GM23338 (cell line): ENCODE measurements around the gene CCDC60. TPM values are rescaled to one million over a fixed set of nuclear protein-coding genes. Genes with fewer than 3 reads are reported as not detected.

Experiments used
- ATAC-seq: fragments of 200-7000 bp; cut with Tn5 transposase; 3 replicates; pipeline ENCODE4 v1.9.1; 2020
- DNase-seq: peaks from one replicate; pipeline ENCODE4 v3.0.0-alpha.2; 2015; ENCODE audit warnings: low spot score
- H2AFZ ChIP-seq: fragments of 200-600 bp; sonication (generic); 2 replicates; pipeline ENCODE4 v1.8.0; 2016; ENCODE audit warnings: antibody characterized with exemption, mild to moderate bottlenecking, moderate library complexity
- H3F3A ChIP-seq: fragments of 200-600 bp; sonication (generic); replicated peaks from 2 replicates; pipeline ENCODE4 v1.8.0; 2017; ENCODE audit warnings: antibody characterized with exemption, mixed run types, low read depth
- H3K27ac ChIP-seq: fragments of 200-600 bp; sonication (generic); 2 replicates; pipeline ENCODE4 v1.6.1; 2016; ENCODE audit warnings: low read depth
- H3K27me3 ChIP-seq: fragments of 200-600 bp; sonication (generic); 2 replicates; pipeline ENCODE4 v1.8.0; 2016; ENCODE audit warnings: mild to moderate bottlenecking, mixed run types, moderate library complexity; ENCODE audit not compliant: insufficient read depth
- H3K36me3 ChIP-seq: fragments of 200-600 bp; sonication (generic); 2 replicates; pipeline ENCODE4 v1.8.0; 2016; ENCODE audit warnings: mild to moderate bottlenecking; ENCODE audit not compliant: insufficient read depth
- H3K4me1 ChIP-seq: fragments of 200-600 bp; sonication (generic); 2 replicates; pipeline ENCODE4 v1.8.0; 2016; ENCODE audit warnings: mild to moderate bottlenecking, moderate library complexity; ENCODE audit not compliant: insufficient read depth
- H3K4me2 ChIP-seq: fragments of 200-600 bp; sonication (generic); 2 replicates; pipeline ENCODE4 v1.7.1; 2017; ENCODE audit warnings: mixed run types
- H3K4me3 ChIP-seq: fragments of 200-600 bp; sonication (generic); 2 replicates; pipeline ENCODE4 v1.6.1; 2016; ENCODE audit warnings: mixed run types
- H3K79me2 ChIP-seq: fragments of 200-600 bp; sonication (generic); replicated peaks from 2 replicates; pipeline ENCODE4 v1.8.0; 2017; ENCODE audit warnings: mild to moderate bottlenecking; ENCODE audit not compliant: insufficient read depth
- H3K9me2 ChIP-seq: fragments of 200-600 bp; sonication (generic); 2 replicates; pipeline ENCODE4 v1.8.0; 2017; ENCODE audit not compliant: insufficient read depth
- H4K20me1 ChIP-seq: fragments of 200-600 bp; sonication (generic); replicated peaks from 2 replicates; pipeline ENCODE4 v1.8.0; 2017; ENCODE audit warnings: mild to moderate bottlenecking; ENCODE audit not compliant: insufficient read depth
- H3K27ac Mint-ChIP-seq: 2 replicates; pipeline ENCODE4 v1.8.0; 2020; ENCODE audit warnings: inconsistent platforms, mild to moderate bottlenecking, moderate library complexity, mixed read lengths
- H3K27me3 Mint-ChIP-seq: 3 replicates; pipeline ENCODE4 v1.8.0; 2022; ENCODE audit warnings: low read depth, mild to moderate bottlenecking, moderate library complexity, mixed read lengths, inconsistent platforms; ENCODE audit not compliant: insufficient read depth, poor library complexity
- H3K36me3 Mint-ChIP-seq: 3 replicates; pipeline ENCODE4 v1.8.0; 2021; ENCODE audit warnings: low read depth, mild to moderate bottlenecking, inconsistent platforms, moderate library complexity, mixed read lengths
- H3K4me1 Mint-ChIP-seq: 3 replicates; pipeline ENCODE4 v1.8.0; 2020; ENCODE audit warnings: mild to moderate bottlenecking, inconsistent platforms, mixed read lengths
- H3K4me3 Mint-ChIP-seq: 3 replicates; pipeline ENCODE4 v1.8.0; 2021; ENCODE audit warnings: moderate library complexity, mild to moderate bottlenecking, inconsistent platforms, mixed read lengths
- H3K9me3 Mint-ChIP-seq: 3 replicates; pipeline ENCODE4 v1.8.0; 2020; ENCODE audit warnings: moderate library complexity, mild to moderate bottlenecking, inconsistent platforms, mixed read lengths
- CTCF ChIP-seq, 2 experiments: fragments of 200-600 bp in 1 of 2; sonication (generic) in 1 of 2; conservative IDR thresholded peaks; 2 replicates each; pipeline versions ENCODE4 v1.5.1 to v1.6.1; 2016 to 2017; ENCODE audit warnings: antibody characterized with exemption in 2 of 2, low read depth in 2 of 2, mild to moderate bottlenecking in 2 of 2, moderate library complexity in 1 of 2
- ETS1 ChIP-seq: IDR thresholded peaks from 2 replicates; pipeline ENCODE4 v1.6.1; 2016; ENCODE audit warnings: antibody characterized with exemption
- EZH2 ChIP-seq: fragments of 200-600 bp; sonication (generic); IDR thresholded peaks from one replicate; pipeline ENCODE4 v1.8.0; 2017; ENCODE audit warnings: antibody characterized with exemption, mild to moderate bottlenecking, low read depth; ENCODE audit not compliant: unreplicated experiment
- EZH2phosphoT487 ChIP-seq: fragments of 200-600 bp; sonication (generic); IDR thresholded peaks from one replicate; pipeline ENCODE4 v1.8.1; 2018; ENCODE audit warnings: antibody characterized with exemption; ENCODE audit not compliant: unreplicated experiment
- JUNB ChIP-seq: IDR thresholded peaks from one replicate; pipeline ENCODE4 v1.6.1; 2016; ENCODE audit warnings: antibody characterized with exemption; ENCODE audit not compliant: unreplicated experiment
- NANOG ChIP-seq: IDR thresholded peaks from 2 replicates; pipeline ENCODE4 v1.6.1; 2016; ENCODE audit warnings: antibody characterized with exemption, borderline replicate concordance
- POLR2AphosphoS5 ChIP-seq: IDR thresholded peaks from 2 replicates; pipeline ENCODE4 v1.6.1; 2016; ENCODE audit warnings: antibody characterized with exemption, low read depth
- REST ChIP-seq: IDR thresholded peaks from one replicate; pipeline ENCODE4 v1.6.1; 2018; ENCODE audit warnings: antibody characterized with exemption; ENCODE audit not compliant: unreplicated experiment
- STAT1 ChIP-seq: IDR thresholded peaks from one replicate; pipeline ENCODE4 v1.6.1; 2016; ENCODE audit warnings: antibody characterized with exemption; ENCODE audit not compliant: unreplicated experiment
- ZNF114 ChIP-seq: fragments of 250-450 bp; sonication (Bioruptor Pico); IDR thresholded peaks from 2 replicates; pipeline ENCODE4 v1.5.0; 2020; ENCODE audit warnings: mild to moderate bottlenecking, moderate library complexity
- ZNF331 ChIP-seq: fragments of 250-450 bp; sonication (Bioruptor Pico); IDR thresholded peaks from 2 replicates; pipeline ENCODE4 v1.5.0; 2020; ENCODE audit warnings: low read depth, mild to moderate bottlenecking, moderate library complexity
- polyA plus RNA-seq: library from polyadenylated mRNA; unstranded; fragments of >200 nt; fragmentation: Nextera tagmentation; extraction: Ambion mirVana; gene quantifications from 2 replicates; pipeline ENCODE4 v1.2.1, GENCODE V29; 2016
- total RNA-seq: library from RNA; depleted of rRNA; stranded (reverse); fragments of >200 nt; shearing (Covaris generic); gene quantifications from 2 replicates; pipeline ENCODE4 v1.2.3, GENCODE V29; 2014

Gene CCDC60
- total and polyA plus RNA-seq, 2 experiments from 2014 or later: 0.53 TPM; not detected in 1

- Histone ChIP-seq H3K4me1 (peaks cover 4% of the 10 kb centered on the region), H3K27me3 (no peaks in the 10 kb centered on the region), H3K4me2 (no peak overlapping the region), H4K20me1 (no peaks in the 10 kb centered on the region), H3K36me3 (no peaks in the 10 kb centered on the region), H3K27ac (no peak overlapping the region), H3K9me2 (0 out of 2 replicates have a peak, but pooled peaks cover 3% of the 10 kb centered on the region), H3F3A (no peaks in the 10 kb centered on the region), H3K4me3 (no peak overlapping the region), H3K79me2 (no peaks in the 10 kb centered on the region), H2AFZ (no peak overlapping the region)
- H3K9me3 Mint-ChIP-seq: peaks cover 7% of the 10 kb centered on the region; the same call in 1 of the 3 replicates
- TF ChIP-seq CTCF (conservative IDR thresholded peaks at IDR 0.05; ENCODE audit: low read depth in 2 of 2) (no peak), EZH2phosphoT487 (no peak), STAT1 (no peak), JUNB (no peak), ZNF331 (CRISPR knock-in tag) (no peak), REST (no peak), EZH2 (no peak), ZNF114 (CRISPR knock-in tag) (no peak), POLR2AphosphoS5 (no peak)
- H3K4me3 Mint-ChIP-seq: no peak overlapping the region
- H3K27me3 Mint-ChIP-seq: peaks cover 3% of the 10 kb centered on the region
- DNase-seq (no peak), ATAC-seq (no peak)
- peaks cover 3% of the 10 kb centered on the region; the same call in 2 of the 3 replicates for H3K4me1 Mint-ChIP-seq
- H3K27ac Mint-ChIP-seq: no peak overlapping the region
- no peaks in the 10 kb centered on the region; the same call in 1 of the 3 replicates for H3K36me3 Mint-ChIP-seq
These were observed 40.8 kb downstream of the CCDC60 start for GRCh38 chr12:119375075-119375882.

GRCh38 chr12:119375883-119376190, 41.3 kb downstream of the CCDC60 start:
- no peak overlapping the region for H3K27ac Mint-ChIP-seq
- no peak overlapping the region for H3K27ac ChIP-seq
- no peak overlapping the region for H2AFZ ChIP-seq
- no peaks in the 10 kb centered on the region for H3K9me2 ChIP-seq
- H3K4me2 ChIP-seq: no peak overlapping the region
- no peaks in the 10 kb centered on the region; the same call in 1 of the 3 replicates for H3K36me3 Mint-ChIP-seq
- no peaks in the 10 kb centered on the region for H3K4me1 ChIP-seq
- ATAC-seq (no peak), DNase-seq (no peak)
- peaks cover 10% of the 10 kb centered on the region; the same call in 1 of the 3 replicates for H3K9me3 Mint-ChIP-seq
- H3F3A ChIP-seq: no peaks in the 10 kb centered on the region
- H3K27me3 Mint-ChIP-seq: peaks cover 3% of the 10 kb centered on the region
- H3K4me3 ChIP-seq: no peak overlapping the region
- no peaks in the 10 kb centered on the region for H3K4me1 Mint-ChIP-seq
- H3K4me3 Mint-ChIP-seq: no peak overlapping the region
- no peaks in the 10 kb centered on the region for H3K79me2 ChIP-seq
- no peaks in the 10 kb centered on the region for H4K20me1 ChIP-seq
- H3K27me3 ChIP-seq: no peaks in the 10 kb centered on the region
- no peaks in the 10 kb centered on the region for H3K36me3 ChIP-seq
- TF ChIP-seq ZNF331 (CRISPR knock-in tag): no peak
- TF ChIP-seq POLR2AphosphoS5: no peak
- no peak for TF ChIP-seq EZH2phosphoT487
- TF ChIP-seq ETS1: no peak
- TF ChIP-seq STAT1: no peak
- TF ChIP-seq NANOG: no peak
